ENCODE measurements around the gene GASK1B. TPM values are rescaled to one million over a fixed set of nuclear protein-coding genes. Genes with fewer than 3 reads are reported as not detected.

The GASK1B gene
- total RNA-seq, 2 donors from 2014 or later, result 20.2 to 27.3 TPM

GRCh38 chr4:158200214-158200613 lies 27.4 kb upstream of the GASK1B start:
- DNase-seq (ENCODE audit: low spot score), result no peak
- Histone ChIP-seq H3K27me3 (replicated peaks; ENCODE audit: insufficient read depth) (no peaks in the 10 kb centered on the region), H3K36me3 (no peaks in the 10 kb centered on the region), H3K4me3 (no peak overlapping the region), H3K4me1 (replicated peaks) (no peaks in the 10 kb centered on the region), H3K9me3 (no peaks in the 10 kb centered on the region), H3K27ac (no peak overlapping the region)
- 98% methylated on average over 3 of the region's 3 CpGs for WGBS
- TF ChIP-seq POLR2A (IDR thresholded peaks at IDR 0.05), result no peak
- TF ChIP-seq CTCF (IDR thresholded peaks at IDR 0.05), result no peak
- TF ChIP-seq POLR2AphosphoS5 (IDR thresholded peaks at IDR 0.05), result no peak
- intact Hi-C loops (cut with DNase I), result no loop called here

- H3K4me3 ChIP-seq, result no peak overlapping the region
- WGBS, result 86% methylated on average over 5 of the region's 5 CpGs
- no peak for DNase-seq (ENCODE audit: low spot score)
- H3K9me3 ChIP-seq, result no peaks in the 10 kb centered on the region
- no peaks in the 10 kb centered on the region for H3K4me1 ChIP-seq (replicated peaks)
- H3K27ac ChIP-seq, result no peak overlapping the region
- H3K36me3 ChIP-seq, result no peaks in the 10 kb centered on the region
- TF ChIP-seq POLR2AphosphoS5 (IDR thresholded peaks at IDR 0.05), result no peak
- no peak for TF ChIP-seq POLR2A (IDR thresholded peaks at IDR 0.05)
- no peak for TF ChIP-seq CTCF (IDR thresholded peaks at IDR 0.05)
- intact Hi-C loops (cut with DNase I), result no loop called here
- H3K27me3 ChIP-seq (replicated peaks; ENCODE audit: insufficient read depth), result no peaks in the 10 kb centered on the region
Observed at GRCh38 chr4:158197194-158197776, 24.5 kb upstream of the GASK1B start.

- Histone ChIP-seq H3K9me3 (no peaks in the 10 kb centered on the region), H3K27ac (no peak overlapping the region), H3K4me3 (no peak overlapping the region), H3K27me3 (replicated peaks; ENCODE audit: insufficient read depth) (no peaks in the 10 kb centered on the region), H3K36me3 (no peaks in the 10 kb centered on the region), H3K4me1 (replicated peaks) (no peaks in the 10 kb centered on the region)
- 38% methylated on average over 1 of the region's 1 CpG for WGBS
- DNase-seq (ENCODE audit: low spot score), result no peak
- intact Hi-C loops (cut with DNase I), result no loop called here
- TF ChIP-seq POLR2AphosphoS5 (IDR thresholded peaks at IDR 0.05) (no peak), POLR2A (IDR thresholded peaks at IDR 0.05) (no peak), CTCF (IDR thresholded peaks at IDR 0.05) (no peak)
Observed at GRCh38 chr4:158195297-158195696, 22.5 kb upstream of the GASK1B start.

- Histone ChIP-seq H3K27me3 (replicated peaks; ENCODE audit: insufficient read depth) (no peaks in the 10 kb centered on the region), H3K36me3 (no peaks in the 10 kb centered on the region), H3K4me3 (no peak overlapping the region), H3K9me3 (no peaks in the 10 kb centered on the region), H3K27ac (peak overlapping the region; percentile 16 to 33), H3K4me1 (replicated peaks) (no peaks in the 10 kb centered on the region)
- intact Hi-C loops (cut with DNase I), result no loop called here
- 55% methylated on average over 3 of the region's 3 CpGs for WGBS
- DNase-seq (ENCODE audit: low spot score), result no peak
- TF ChIP-seq POLR2AphosphoS5 (IDR thresholded peaks at IDR 0.05) (no peak), CTCF (IDR thresholded peaks at IDR 0.05) (peak in 2 of 4 experiments; percentile 52 to 57)
Observed at GRCh38 chr4:158193171-158193749, 20.4 kb upstream of the GASK1B start.

Measured in prostate gland (tissue), 2 donors.